Stromal cell of bone marrow (primary cell): Measurements from ENCODE around the gene AP2B1.

Source experiments
- DNase-seq: peaks from one replicate; pipeline ENCODE4 v3.0.0-alpha.2; 2012; ENCODE audit warnings: low read depth

The AP2B1 gene

DNA sequence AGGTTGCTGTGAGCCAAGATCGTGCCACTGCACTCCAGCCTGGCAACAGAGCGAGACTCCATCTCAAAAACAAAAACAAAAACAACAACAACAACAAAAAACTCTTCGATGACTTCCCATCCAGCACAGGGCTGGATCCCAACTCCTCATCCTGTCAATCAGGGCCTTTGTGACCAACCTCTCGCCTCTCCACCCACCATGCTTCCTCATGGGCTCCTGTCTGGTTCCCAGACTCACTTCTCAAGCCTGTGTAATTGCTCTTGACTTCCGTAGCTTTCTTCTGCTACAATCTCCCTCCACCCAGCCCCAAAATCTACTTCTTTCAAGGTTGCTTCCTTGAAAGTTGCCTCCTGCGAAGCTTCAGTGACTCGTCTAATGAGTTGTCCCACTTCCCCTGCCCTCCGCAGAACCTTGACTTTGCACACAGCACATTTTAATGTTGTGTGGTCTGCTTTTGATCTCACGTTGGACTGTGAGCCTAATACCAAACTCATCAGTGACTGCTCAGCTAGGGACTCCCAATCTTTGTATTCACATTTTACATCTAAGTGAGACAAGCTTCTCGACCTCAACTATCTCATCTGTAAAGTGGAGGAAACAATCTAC, 143.4 kb downstream of the AP2B1 start:
- no peak for DNase-seq

DNA sequence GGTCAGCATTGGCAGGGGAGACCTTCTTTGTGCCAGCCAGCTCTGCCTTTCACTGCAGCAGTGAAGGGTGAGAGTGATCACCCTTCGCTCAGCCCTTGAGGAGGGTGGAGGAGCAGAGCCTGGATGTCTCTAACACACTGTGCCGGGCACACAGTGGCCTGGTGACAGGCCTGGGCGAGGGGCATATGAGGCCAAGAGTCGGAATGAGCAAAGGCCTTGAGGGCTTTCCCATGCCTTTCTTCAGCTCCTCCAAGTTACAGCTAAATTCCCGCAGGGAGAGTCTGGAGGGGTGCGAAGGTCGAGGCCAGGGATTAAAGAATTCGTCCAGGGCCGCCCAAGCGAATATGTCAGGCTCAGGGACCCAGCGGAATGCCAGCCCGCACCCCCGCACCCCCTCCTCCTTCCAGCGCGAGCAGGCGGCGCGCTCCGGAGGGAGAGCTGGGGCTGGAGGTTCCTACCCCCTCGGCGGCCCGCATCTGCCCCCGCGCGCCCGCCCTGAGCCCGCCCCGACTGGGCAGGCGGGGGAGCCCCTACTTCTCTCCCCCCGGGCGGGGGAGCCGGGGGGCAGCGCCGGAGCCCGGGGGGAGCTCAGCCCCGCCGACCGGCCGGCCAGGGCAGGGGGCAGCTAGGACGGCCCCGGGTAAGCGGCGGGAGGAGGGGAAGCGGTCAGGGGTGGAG, 144.3 kb downstream of the AP2B1 start, which contains the start of gene RASL10B:
Gene RASL10B, plus strand, starts transcription at position 401 of the 678 bp plus-strand sequence. CDS start 3,546 bp downstream, outside the sequence.
- DNase-seq = no peak

DNA sequence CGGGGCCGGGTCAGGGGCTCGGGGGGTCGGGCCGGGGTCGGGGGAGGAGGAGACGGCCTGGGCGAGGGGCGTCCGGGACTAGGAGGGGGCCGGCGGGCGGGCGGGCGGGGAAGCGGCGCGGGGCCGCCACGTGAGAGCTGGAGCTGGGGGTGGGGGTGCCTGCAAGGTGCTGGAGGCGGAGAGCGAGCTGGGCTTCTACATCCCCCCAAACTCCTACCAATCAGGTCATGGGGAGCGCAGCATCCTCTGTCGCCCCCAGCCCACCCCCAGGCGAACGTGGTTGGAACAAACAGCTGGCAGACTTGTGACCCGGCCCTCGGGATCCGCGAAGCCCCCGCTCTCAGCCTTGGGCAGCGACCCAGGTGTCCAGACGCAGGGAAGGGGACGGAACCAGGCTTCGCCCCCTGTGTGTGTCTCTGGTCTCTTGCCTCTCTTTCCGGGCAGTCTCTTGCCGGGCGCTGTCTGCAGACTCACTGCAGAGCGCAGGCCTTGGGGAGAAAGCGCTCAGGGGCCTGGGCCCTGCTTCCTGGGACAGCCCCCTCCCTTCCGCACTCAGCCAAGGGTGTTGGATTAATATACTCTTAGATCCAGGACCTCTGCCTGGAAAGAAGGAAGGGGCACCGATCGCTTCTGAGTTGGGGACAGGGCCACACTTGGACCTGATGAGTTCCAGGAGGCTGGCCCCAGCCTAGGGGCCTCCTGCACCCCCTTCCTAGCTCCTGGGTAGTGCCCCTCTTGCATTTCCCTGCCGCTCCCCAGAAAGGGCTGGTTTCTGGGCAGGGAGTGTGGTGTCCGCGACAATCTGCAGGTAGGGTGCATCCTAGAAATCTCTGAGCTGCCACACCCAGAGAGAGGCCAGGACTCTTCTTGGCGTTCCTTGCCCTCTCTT, 145.0 kb downstream of the AP2B1 start:
- no peak for DNase-seq

DNA sequence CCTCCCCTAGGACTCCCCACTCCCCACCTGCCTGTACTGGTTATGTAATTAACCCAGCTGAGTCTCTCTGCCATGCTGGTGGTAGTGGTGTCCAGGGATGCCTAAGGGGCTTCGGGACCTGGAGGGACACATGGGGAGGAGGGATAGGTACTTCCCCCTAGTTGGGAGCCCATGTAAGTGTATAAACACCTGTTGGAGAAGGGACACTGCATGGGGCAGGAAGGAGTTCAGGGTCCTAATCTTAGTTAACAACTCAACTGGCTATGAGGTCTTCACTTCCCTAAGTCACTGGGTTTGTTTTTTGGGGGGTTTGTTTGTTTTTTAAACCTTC, 145.6 kb downstream of the AP2B1 start:
- DNase-seq = no peak

DNA sequence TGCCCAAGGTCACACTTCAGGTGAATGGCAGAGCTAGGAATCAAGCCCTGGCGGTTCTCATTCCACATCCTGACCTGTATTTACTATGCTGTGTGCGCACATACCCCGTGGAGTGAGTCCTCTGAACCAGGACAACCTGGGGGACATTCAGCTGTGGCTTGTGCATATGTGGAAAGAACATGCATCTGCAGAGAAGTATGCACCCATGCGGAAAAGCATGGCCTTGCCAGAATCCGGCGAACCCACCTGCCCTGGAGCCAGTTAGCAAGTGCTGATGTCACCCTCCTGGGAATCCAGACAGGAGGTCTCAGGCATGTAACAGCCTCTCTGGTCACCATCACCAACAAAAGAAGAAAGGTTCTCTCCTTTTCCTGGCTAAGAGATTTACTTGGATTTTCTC, 146.2 kb downstream of the AP2B1 start:
- no peak for DNase-seq

DNA sequence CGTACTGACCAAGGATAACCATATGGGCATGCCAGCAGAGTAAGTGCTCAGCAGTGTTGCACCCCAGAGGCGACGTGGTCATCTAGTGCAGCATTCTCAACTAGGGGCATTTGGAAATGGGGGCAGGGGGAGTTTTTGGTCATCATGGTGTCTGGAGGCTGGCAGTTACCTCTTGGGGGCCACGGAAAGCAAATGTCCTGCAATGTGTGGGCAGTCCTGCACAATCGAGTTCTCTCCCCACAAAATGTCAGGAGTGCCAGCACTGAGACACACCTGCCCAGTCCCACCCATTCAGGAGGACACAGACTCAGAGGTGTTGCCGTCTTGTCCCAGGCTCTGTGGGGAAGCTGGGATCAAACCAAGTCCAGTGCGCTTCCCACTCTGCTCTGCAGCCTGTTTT, 147.3 kb downstream of the AP2B1 start:
- DNase-seq = no peak

DNA sequence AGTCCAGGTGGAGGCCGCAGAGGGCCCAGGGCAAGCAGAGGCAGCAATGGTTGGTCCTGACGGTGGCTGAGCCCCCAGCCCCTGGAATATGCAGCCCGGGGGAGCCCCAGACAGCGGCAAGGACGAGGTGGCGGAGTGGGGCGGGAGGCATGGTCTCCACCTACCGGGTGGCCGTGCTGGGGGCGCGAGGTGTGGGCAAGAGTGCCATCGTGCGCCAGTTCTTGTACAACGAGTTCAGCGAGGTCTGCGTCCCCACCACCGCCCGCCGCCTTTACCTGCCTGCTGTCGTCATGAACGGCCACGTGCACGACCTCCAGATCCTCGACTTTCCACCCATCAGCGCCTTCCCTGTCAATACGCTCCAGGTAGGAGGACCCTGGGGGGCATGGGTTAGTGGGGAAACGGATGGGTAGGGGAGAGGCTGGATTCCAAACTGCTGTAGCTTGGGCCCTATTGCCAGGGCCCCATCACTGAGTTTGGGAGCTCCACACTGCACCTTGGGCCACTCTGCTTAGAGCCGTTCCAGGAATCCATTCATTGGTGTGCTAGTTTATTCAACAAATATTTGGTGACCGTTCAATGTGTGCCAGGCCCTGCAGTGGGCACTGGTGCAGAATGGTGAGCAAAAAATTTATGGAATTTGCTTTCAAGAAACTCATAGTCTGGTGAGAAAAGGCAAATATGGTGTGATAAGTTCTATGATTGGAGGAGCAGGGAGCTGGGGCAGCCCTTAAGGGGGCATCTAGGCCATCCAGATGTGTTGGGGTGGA, 148.1 kb downstream of the AP2B1 start:
- no peak for DNase-seq

DNA sequence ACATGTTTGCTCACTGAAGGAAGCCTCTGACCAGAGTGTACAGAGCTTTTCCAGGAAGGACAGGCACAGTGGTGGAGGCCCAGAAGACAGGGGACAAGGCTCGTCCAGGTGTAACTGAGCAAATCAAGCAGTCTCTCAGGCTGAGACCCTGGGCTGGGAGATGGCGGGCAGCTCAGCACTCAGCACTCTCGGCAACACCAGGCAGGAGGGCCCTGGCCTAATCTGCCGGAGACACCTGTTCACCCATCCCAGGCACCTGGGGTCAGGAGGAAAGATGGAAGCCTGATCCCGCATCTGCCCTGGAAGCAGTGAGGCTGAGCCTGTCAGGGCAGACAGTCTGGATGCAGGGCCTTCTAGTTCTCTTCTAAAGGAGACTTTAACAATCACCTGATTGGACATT, 149.1 kb downstream of the AP2B1 start:
- DNase-seq = no peak

DNA sequence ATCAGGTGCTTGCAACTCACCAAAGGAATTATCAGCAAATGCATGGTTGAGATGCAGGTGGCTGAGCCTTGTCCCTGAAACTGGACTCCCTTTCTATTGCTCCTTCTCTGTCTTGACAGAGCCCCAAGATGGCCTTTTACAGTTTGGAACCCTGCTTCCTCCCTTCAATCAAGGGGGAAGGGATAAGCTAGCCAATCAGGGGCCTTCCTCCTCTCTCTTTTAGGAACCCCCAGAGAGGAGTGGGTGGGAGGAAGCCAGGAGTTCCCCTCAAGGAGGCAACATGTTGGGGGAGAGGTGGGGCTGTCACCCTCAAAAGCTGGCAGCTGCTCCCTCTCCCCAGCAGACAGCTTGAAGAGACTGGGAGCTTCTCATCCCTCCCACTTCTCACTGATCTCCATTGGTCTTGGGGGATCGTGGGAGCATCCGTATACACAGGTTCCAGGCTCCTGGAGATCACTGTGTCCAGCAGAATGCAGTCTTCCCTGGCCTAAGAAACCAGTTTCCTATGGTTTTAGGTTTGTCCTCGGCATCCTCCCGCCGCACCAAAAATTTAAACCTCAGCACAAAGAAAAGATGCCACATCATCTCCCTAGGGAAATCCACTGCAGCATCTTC, 151.5 kb downstream of the AP2B1 start:
- no peak for DNase-seq

DNA sequence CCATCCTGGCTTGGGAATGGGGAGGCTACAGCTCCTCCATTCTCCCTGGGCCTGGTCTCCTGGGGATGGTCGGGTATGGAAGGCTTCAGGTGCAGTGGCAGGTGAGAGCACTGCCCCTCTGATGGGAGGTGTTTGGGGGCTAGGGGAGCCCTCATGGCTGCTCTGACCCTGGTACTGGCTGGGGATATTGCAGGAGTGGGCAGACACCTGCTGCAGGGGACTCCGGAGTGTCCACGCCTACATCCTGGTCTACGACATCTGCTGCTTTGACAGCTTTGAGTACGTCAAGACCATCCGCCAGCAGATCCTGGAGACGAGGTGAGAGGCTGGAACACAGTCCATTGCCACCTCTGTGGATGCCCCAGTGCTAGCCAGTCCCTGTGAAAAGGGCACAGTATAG, 153.1 kb downstream of the AP2B1 start:
- DNase-seq = no peak

DNA sequence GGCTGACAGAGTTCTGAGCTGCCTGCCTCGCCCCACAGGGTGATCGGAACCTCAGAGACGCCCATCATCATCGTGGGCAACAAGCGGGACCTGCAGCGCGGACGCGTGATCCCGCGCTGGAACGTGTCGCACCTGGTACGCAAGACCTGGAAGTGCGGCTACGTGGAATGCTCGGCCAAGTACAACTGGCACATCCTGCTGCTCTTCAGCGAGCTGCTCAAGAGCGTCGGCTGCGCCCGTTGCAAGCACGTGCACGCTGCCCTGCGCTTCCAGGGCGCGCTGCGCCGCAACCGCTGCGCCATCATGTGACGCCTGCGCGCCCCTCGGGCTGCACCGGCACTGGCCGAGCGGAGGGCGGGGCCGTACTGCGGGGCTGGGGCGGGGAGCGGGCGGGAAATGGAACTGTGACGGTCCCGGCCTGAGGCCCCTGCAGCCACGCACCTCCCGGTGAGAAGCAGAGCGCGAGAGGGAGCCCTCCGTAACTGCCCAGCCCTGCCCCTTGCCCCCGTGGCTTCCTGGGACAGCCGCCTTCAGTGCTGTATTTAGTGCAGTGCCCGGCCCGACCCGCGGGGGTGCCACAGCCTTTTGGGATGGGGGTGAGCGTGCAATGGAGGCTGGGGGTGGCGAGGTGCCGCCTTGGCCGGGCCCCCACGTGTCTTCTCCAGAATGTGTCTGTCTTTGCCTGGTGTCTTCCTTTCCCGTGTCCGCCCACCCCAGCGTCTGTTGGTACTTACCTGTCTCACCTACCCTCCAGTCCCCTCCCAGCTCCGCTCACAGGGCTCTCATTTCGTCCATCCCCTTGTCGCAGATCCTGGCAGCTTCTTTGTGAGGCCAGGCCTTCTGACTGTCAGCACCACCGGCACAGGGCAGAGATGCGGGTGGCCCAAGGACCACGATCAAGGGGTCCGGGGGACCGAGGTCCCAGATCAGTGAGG, 154.1 kb downstream of the AP2B1 start:
- no peak for DNase-seq

DNA sequence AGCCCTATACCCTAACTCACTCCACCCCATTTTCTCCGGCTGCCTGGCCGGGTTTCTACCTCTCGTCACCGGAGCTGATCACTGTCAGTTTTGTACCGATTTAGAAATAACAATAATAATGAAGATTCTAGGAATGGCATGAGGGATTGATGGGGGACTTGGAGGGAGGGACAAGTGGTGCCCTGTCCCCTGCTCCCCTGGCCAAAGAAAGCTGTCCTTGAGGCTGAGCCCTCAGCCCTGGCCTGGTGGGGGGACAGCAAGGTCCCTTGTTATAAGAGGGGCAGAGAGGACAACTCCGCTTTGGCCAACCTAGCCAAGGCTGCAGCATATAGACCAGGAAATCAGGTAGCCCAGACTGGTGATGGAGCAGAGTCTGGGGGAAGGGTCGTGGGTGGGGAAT, 155.4 kb downstream of the AP2B1 start:
- DNase-seq = no peak

DNA sequence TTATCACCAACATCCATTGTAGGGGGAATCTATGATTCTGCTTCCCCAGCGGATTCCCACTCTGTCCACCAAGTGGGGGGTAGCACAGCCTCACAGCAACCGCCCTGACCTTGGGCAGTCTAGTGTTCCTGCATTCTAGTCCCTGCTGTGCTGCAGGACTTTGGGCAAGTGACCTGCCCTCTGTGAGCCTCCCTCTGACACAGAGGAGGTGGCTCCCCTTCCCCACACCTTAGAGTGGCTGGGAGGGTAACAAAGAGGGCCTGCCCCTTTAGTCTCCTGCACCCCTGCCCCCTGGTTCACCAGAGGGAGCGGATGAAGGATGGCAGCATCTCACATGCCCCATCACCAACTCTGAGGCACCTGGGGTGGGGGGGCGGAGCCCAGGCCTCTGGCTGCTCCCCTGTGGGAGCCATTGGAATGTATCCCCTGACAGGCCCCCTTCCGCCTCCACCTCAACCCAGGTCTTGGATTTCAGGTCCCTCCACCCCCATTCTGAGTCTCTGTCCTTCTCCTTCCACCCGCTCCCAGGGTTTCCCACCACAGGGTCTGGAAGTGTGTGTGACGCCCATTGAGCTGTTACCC, 155.9 kb downstream of the AP2B1 start:
- DNase-seq = no peak

DNA sequence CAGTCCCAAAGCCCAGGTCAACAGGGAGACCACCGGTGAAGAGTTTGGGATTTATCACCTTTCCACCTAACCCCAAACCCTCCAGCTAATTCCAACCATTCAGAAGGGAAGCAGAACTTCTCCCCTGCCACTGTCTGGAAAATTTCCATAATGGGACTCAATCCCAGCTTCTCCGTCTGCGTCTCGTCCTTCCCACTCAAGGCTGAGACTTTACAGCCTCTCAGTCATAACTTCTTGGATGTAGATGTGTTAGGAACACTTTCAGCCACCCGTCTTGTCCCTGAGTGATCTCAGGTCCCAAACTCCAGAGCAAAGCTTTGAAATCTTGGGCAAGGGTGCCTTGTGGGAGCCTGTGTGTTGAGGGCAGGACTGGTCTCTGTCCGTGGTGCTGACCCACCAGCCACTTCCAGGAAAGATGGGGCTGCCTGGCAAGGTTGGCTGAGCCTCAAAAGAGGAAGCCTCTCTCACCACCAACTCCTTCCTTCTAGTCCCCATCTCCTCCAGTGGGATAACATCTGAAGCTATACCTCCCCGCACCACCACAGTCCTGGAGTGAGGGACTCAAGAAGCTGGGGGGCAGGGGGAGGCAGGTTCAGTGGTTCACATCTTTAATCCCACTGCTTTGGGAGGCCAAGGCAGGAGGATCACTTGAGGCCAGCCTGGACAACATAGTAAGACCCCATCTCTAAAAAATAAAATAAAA, 156.7 kb downstream of the AP2B1 start:
- no peak for DNase-seq

DNA sequence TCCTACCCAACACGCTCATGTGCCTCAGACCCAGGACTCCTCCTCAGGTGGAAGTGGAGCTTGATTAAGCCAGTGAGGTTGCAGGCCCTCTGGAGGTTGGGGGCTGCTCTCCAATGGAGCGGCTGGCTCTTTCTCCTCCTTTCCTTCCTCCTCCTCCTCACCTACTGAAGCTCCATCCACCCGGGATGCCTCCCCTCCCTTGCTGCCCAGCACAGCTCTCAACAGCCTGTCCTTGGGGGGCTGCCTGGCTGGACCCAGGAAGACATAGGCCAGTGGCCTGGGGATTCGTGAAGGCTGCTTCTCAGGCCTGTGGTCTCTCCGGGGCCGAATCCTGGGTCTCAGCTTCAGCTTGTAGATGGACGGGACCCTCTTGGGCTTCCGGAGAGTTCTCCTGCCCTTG, 157.7 kb downstream of the AP2B1 start:
- no peak for DNase-seq

DNA sequence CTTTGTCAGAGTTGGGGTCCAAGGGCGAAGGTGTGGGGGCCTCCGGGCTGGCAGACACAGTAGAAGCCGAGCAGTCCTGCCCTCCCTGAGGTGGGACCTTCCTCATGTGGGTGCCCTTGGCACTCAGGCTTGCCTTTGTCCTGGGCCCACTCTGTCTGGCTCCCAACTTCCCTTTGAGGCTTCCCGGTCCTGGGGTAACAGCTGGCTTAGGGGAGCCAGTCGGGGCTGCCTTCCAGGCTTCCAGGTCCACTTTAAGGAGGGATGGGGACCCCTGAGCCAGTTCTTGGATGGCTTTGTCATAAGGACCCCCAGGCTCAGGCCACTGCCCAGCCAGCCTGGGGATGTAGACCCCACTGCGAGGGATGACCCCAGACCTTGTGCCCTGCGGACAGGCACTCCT, 158.1 kb downstream of the AP2B1 start:
- no peak for DNase-seq

DNA sequence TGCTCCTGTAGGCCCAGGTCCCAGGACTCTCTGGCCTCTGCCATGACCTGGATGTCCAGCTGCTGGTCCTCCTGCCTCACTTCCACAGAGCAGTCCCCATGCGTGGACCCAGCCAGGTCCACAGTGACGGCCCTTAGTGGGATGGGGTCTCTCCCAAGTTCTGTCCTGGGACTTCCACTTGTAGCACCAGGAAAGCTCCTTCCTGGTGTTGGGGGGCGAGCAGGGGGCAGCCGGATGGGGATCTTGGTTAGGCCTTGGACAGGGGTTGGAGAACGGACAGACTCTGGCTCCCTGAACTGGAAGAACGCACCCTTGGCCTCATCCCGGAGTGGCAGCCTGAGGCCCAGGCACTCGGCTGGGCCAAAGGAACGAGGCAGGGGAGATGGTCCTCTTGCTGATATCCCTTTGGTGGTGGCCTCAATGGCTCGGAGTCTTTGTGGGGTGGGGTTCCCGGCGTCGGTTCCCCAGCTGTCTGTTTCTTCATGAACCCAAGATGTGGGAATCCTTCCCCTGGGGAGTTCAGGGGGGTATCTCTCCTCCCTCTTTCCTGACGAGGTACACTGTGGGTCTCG, 158.7 kb downstream of the AP2B1 start:
- DNase-seq = no peak

DNA sequence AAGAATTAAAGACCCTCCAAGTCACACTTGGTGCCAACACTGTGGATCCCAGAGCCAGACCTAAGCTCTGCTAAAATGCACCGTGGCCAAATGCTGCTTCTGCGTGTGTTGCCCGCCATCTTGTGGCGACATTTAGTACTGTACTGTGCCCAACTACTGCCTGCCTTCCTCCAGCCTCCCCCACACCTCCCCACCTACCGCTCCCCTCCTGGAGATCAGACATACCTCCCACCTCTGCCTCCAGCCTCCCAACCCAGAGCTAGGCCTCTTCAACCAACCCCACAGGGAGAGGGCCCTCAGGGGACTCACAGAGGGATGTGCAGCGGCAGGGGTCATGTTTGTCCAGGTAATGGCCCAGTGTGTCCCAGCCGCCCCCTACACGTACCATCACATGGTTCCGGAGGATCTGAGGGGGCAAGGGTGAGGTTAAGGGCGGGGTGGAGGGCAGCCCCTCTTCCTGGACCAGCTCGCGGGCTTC, 160.5 kb downstream of the AP2B1 start:
- peak; percentile 56 for DNase-seq

DNA sequence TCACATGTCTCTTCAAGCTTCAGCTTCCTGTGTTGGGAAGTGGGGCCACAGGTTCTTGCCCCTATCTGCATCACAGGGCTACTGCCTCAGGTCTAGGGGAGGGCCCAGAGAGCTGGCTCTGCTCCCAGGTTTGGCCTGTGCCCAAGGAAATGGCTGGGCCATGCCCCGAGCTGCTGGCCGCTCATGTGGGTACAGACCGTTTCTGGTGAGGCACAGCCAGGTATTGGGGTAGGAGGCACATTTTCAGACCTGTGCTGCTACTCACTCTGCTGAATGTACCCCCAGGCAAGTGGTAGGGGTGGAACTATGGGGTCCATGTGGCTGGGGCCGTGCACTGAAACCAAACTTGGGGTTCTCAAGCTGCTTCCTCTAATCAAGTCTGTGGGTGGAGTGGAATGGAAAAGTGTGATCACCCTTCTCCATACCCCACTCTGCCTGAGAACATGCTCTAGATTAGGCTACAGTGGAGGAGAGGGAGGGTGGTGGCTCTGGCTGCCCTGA, 161.3 kb downstream of the AP2B1 start:
- DNase-seq = no peak
